Activated T-cell treated with anti-CD3 and anti-CD28 coated beads, Interleukin-2, amount 50 U/mL, for 4 hours (primary cell): ENCODE data around the gene ACAP2. TPM values are rescaled to one million over a fixed set of nuclear protein-coding genes. Genes with fewer than 3 reads are reported as not detected.

Experiments used
- ATAC-seq, 2 donors: fragments of 200-7000 bp; cut with Tn5 transposase; one replicate each; pipeline ENCODE4 v1.10.0; 2021
- DNase-seq: peaks from one replicate; pipeline ENCODE4 v3.0.0-alpha.2; 2020
- H3K27me3 Mint-ChIP-seq: one replicate; pipeline ENCODE4 v1.8.0; 2021; ENCODE audit warnings: low read depth, mixed read lengths
- H3K36me3 Mint-ChIP-seq: one replicate; pipeline ENCODE4 v1.8.0; 2022; ENCODE audit warnings: mixed read lengths; ENCODE audit not compliant: insufficient read depth
- H3K4me1 Mint-ChIP-seq: one replicate; pipeline ENCODE4 v1.8.0; 2021; ENCODE audit warnings: low read depth, mixed read lengths
- H3K4me3 Mint-ChIP-seq: one replicate; pipeline ENCODE4 v1.8.0; 2021; ENCODE audit warnings: mild to moderate bottlenecking, moderate library complexity, mixed read lengths
- H3K9me3 Mint-ChIP-seq: one replicate; pipeline ENCODE4 v1.8.0; 2021; ENCODE audit warnings: mixed read lengths
- total RNA-seq, 3 donors: library from RNA; stranded (reverse); gene quantifications; one replicate each; pipeline ENCODE4 v1.2.1, GENCODE V29; 2021

The ACAP2 gene
- total RNA-seq, 3 donors from 2014 or later = 30.0 to 34.2 (median 31.0) TPM

DNA sequence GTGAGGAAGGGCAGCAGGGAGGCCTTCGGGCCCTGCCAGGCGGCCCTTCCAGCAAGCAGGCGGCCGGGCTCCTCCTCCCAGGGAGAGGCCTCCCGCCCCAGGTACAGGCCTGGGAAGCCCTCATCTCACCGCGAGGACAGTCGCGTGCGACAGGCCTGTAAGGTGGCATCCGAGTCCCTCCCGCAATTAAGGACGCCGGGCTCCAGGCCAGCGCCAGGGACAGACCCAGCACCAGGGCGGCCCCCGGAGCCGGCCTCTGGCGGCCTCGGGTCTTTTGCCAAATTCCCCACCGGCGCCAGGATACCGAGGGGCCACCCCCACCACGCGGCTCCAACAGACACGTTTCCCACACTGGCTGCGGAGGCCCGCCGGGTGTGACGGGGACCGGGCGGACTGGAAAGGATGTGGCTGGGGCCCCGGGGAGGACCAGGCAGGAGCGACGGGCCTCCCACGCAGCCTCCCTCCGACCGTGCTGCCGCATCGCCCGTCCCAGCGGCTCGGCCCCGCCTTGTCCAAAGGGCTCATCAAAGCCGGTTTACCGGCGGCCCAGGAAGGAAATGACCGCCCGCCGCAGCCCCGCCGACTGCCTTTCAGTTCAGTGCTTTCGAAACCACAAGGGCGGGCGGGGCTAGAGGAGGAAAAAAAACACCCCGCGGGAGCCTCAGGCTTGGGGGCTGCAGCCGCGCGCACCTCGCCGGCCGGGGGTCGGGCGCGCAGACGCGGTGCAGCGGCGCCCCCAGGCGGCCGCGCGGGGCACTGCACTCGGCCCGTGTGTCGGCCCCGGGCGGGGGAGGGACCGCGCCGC is 183.1 kb downstream of the ACAP2 start:
- Mint-ChIP-seq H3K9me3 (no peaks in the 10 kb centered on the region), H3K4me1 (peaks cover 14% of the 10 kb centered on the region), H3K4me3 (peak overlapping the region; percentile 57), H3K27me3 (no peaks in the 10 kb centered on the region), H3K36me3 (no peaks in the 10 kb centered on the region)
- ATAC-seq (peak; percentile 77 to 81), DNase-seq (peak; percentile 81)

DNA sequence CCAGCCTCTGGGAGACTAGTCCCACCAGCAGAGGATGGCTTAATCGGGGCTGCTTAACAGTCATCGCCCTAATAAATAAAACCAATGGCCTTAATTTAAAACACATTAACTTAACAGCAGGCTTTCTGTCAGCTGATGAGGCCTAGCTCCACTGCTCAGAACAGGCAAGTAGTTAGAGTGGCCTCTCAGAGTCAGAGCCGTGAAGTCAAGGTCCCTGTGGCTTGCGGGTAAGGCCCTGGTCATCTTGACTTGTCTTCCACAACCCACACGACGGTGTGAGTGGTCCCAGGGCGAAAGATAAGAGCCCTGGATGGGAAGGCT is 183.7 kb downstream of the ACAP2 start:
- ATAC-seq (no peak), DNase-seq (no peak)
- peaks cover 14% of the 10 kb centered on the region for H3K4me1 Mint-ChIP-seq
- H3K27me3 Mint-ChIP-seq = no peaks in the 10 kb centered on the region
- H3K9me3 Mint-ChIP-seq = no peaks in the 10 kb centered on the region
- no peaks in the 10 kb centered on the region for H3K36me3 Mint-ChIP-seq
- H3K4me3 Mint-ChIP-seq = peak overlapping the region; percentile 54

DNA sequence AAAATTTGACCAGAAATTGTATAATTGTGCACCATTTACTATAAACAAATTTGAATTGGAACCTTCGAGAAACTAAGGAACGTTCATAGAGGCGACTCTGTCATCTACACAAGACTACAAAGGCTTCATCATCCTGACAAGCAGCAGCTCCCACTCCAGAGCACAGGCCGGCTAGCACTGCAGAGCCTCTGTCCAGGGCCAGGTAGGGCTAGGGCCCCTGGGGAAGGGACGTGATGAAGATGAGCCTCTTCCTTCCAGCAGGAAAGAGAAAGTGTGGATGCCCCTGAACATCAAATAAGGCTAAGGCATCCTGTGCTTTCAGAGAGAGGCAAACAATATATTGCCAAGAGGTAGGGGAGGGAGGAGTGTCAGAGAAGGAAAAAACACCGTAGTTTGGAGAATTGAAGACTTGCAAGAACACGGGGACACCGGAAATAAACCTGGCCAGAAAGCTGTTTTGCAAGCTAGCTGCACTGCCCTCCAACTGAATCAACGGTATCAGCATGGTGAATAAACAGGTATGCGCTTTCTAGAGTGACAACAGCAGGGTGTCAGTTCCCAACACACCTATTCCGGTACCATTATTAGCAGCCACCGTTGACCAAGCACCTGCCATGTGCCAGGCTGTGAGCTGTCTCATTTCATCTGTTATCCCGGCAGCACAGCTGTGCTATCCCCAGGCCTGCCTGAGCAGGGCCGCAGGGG is 184.2 kb downstream of the ACAP2 start:
- no peak for ATAC-seq
- no peak for DNase-seq
- Mint-ChIP-seq H3K27me3 (no peaks in the 10 kb centered on the region), H3K4me3 (peak overlapping the region; percentile 59), H3K36me3 (no peaks in the 10 kb centered on the region), H3K9me3 (no peaks in the 10 kb centered on the region), H3K4me1 (peaks cover 14% of the 10 kb centered on the region)

DNA sequence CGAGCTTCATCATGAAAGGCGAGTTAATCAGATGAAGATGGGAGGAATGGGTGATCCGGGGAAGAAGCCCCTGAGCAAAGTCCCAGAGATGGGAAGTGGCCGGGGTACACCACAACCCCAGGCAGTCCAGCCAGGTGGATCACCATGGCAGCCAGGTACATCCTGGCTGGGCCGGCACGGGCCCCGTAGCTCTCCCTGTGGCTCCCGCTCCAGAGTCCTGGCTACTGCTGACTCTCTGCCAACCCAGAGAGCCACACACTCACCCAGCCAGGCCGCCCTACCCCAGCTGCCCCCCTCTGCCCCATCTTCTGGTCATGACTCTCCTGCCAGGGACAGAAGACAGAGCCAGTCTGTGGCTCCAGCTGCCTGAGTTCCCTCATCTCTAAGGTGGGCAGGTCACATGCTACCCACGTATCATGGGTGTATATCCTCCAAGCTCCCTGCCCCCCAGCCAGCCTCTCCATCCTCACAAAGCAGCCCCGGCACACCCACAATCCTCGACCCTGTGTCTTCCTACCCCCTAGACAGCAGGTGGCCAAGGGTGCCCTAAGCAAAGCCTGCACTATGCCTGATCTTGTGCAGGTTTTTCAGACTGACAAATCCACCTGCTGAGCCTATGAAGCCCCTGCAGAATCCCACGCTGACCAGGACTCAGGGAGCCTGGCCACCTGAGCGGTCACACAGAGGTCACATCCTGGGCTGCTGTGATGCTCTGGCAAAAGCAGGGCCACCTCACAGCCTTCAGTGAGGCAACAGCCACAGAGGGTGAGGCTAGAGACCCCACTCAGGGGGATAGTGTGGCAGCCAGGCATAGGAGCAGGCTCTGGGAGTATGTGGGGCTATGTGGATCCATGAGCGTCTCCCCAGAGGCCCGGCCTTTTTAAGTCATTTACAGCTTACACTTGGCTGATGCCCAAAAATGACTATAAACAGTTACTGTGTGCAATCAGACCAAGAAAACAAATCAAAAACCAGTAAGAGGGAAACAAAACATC is 185.1 kb downstream of the ACAP2 start:
- no peaks in the 10 kb centered on the region for H3K27me3 Mint-ChIP-seq
- H3K9me3 Mint-ChIP-seq = no peaks in the 10 kb centered on the region
- no peaks in the 10 kb centered on the region for H3K36me3 Mint-ChIP-seq
- no peak for DNase-seq
- peaks cover 15% of the 10 kb centered on the region for H3K4me1 Mint-ChIP-seq
- H3K4me3 Mint-ChIP-seq = no peak overlapping the region
- ATAC-seq = no peak

DNA sequence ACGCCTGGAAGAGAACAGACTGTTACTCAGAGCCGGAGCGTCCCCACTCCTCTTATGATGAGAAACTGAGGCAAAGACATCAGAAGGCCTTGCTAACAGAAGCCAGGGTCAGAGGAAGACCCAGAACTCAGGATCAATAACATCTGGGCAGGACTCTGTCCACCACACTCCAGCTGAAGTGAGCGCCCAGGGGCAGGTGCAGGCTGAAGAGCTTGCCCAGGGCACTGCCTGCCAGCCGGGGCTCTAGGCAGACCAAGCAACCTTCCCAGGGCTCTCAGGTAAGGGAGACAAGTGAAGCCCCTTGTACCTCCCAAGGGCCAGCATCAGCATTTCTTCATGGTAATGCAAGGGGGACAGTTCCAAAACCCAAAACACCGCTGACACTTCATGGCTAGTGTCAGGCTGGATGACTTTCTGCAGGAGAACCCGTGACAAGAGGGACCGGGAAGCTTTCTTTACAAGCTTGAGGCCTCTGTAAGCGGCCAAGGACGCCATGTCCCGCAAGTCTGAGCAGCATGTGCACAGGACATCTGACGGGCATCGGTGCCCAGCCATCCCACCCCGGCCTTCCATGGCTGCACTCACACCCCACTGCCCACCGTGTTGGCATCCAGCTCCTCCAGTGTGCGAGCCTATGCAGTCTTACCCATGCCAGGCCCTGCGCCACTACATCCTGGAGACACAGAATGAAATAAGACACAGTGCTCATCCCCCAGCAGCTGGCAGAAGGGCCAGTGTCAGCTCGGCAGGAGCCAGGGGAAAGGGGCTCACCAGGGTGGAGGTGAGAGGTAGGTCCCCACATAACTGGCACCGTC is 186.0 kb downstream of the ACAP2 start:
- ATAC-seq = no peak
- H3K4me3 Mint-ChIP-seq = no peak overlapping the region
- H3K36me3 Mint-ChIP-seq = no peaks in the 10 kb centered on the region
- H3K4me1 Mint-ChIP-seq = peaks cover 21% of the 10 kb centered on the region
- no peaks in the 10 kb centered on the region for H3K27me3 Mint-ChIP-seq
- DNase-seq = no peak
- no peaks in the 10 kb centered on the region for H3K9me3 Mint-ChIP-seq

DNA sequence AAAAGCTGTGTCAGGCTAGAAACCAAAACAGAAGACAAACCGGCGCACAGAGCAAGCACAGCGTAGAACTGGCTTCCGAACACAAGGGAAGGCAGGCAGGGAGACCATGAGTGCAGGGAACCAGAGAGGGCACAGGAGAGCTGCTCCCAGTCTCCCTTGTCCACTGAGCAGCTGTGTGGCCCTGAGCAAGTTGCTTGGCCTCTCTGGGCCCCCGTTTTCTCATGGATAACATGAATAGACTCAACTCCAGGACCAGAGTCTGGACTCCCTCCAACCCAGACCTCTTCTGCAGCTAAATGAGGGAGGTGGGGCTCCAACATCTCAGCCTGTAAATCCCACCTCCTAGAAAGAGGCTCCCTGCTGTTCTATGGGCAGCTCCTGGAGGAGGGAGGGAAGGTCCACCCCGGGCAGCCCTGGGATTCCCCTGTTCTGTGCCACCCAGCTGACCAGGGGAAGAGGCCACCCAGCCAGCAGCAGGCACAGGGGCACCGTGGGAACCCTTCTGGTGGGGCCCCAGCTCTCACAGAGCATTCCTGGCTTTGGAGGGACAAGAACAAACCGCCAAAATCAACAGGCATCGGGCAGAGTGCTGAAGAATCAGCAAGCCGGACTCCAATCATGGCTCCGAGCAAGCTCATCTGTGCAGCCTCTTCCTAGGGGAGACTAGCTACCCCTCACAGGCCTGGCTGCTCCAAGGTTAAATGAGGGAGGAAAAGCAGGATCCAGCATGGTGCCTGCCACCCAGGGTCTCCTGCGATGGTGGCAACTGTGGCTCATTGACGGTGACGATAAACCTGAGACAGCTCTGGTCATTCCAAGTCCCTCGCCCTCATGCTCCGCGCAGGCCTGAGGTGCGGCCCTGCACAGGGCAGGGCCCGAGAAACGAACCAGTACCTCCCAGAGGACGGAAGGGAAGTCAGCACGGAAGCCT is 187.0 kb downstream of the ACAP2 start:
- Mint-ChIP-seq H3K4me3 (no peak overlapping the region), H3K36me3 (no peaks in the 10 kb centered on the region), H3K27me3 (no peaks in the 10 kb centered on the region), H3K9me3 (no peaks in the 10 kb centered on the region), H3K4me1 (peaks cover 24% of the 10 kb centered on the region)
- DNase-seq (no peak), ATAC-seq (no peak)

DNA sequence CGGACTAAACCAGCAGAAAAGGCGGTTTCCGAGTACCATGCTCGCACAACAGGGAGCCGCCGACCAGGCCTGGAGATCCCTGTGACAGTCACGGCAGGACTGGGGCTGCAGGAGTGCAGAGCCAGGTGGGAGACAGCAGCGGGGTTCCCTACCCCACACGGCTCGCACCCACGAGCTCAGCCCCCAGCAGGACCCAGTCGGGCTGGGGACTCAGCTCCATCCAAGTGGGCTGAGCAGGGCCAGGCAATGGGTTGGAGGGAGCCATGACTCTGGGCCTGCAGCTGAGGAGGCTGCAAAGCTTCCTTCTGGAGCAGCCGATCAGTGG is 187.7 kb downstream of the ACAP2 start:
- no peak overlapping the region for H3K4me3 Mint-ChIP-seq
- ATAC-seq = no peak
- no peak for DNase-seq
- no peaks in the 10 kb centered on the region for H3K36me3 Mint-ChIP-seq
- no peaks in the 10 kb centered on the region for H3K27me3 Mint-ChIP-seq
- peaks cover 24% of the 10 kb centered on the region for H3K4me1 Mint-ChIP-seq
- no peaks in the 10 kb centered on the region for H3K9me3 Mint-ChIP-seq

DNA sequence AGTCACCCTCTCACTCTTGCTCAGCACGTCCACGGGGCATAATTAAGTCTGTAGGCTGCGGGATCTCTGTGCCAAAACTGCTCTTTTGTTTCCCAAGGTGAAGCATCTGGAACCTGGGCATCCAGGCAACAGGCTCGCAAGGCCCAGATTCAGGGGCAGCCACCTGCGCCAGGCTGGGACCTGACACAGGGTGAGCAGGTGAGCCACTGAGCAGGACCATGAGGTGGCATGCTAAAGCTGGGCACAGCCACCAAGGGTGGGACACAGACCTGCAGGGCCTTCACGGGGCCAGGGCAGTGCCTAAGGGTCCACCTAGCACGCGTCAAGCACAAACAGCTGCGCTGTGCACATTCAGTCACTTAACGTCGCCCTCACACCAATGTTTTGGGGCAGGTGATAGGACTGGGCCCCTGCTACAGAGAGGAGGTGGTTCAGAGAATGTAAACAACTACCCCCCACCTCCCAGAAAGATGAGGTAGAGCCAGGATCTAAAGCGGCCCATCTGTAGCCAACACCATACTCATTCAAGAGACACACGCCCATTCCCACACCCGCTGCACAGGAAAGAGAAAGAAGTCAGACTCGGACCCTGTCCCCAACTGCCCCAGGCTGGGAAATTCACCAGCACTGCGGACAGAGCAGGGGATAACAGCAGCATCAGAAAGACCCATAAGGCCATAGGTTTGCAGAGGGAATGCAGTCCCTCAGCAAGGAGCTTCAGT is 188.2 kb downstream of the ACAP2 start:
- ATAC-seq (no peak), DNase-seq (no peak)
- no peak overlapping the region for H3K4me3 Mint-ChIP-seq
- no peaks in the 10 kb centered on the region for H3K27me3 Mint-ChIP-seq
- H3K9me3 Mint-ChIP-seq = no peaks in the 10 kb centered on the region
- H3K4me1 Mint-ChIP-seq = peaks cover 24% of the 10 kb centered on the region
- H3K36me3 Mint-ChIP-seq = no peaks in the 10 kb centered on the region

DNA sequence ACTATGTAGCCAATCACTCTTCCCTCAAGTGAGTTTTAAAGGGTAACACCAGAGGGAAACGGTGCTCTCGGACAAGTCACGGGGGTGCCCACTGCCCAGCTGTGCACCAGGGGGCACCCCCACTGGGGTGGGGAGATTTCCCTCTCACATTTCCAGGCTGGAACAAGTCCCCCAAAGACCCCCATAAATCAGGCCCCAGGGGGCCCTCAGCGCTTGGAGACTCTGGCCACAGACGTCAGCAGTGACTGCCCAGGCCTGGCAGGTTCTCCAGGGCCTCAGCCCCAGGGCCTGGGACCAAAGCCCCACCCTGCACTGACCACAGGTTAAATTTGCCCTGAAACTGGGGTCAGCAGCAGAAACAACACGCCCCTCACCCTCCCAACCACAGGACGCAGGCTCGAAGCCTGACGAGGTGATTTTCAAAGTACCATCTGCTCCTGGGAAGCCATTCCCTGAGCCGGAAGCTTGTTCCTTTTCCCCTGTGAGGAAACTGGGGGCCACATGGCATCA is 188.8 kb downstream of the ACAP2 start:
- Mint-ChIP-seq H3K4me3 (no peak overlapping the region), H3K36me3 (no peaks in the 10 kb centered on the region), H3K4me1 (peaks cover 23% of the 10 kb centered on the region), H3K9me3 (no peaks in the 10 kb centered on the region), H3K27me3 (no peaks in the 10 kb centered on the region)
- DNase-seq (no peak), ATAC-seq (no peak)

DNA sequence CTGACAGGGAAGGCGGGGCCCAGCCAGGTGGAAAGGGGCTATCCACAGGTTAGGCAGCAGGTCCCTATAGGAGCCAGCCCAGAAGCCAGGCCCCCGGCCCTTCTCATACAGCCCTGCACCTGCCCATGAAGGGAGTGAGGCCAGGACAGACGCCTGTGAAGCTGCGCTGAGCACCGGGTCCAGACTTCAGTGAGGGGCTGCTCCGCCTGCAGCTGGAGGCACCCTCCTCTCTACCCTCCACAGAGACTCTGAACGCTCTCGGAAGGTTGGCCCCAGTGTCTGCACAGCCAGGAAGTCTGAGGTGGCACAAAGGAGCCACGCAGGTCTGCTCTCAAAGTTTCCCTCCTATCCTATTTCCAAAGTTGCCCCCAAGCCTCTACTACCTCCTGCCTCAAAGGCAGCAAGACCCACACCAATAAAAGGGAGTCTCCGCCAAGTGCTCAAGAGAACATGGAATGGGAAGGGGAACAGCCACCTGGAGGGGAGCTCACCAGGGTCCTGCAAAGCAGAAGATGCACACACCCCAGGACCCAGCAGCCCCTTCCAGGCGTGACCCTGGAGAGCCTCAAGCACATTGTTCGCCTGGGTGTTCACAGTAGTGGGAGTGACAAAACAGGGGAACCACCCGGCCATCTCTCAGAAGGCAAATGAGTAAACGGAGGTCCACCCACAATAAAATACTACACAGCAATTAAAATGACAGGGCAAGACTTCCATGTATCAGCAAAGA is 191.3 kb downstream of the ACAP2 start:
- ATAC-seq (peak; percentile 74 to 83), DNase-seq (no peak)
- Mint-ChIP-seq H3K4me3 (no peak overlapping the region), H3K4me1 (peaks cover 17% of the 10 kb centered on the region), H3K9me3 (no peaks in the 10 kb centered on the region), H3K36me3 (peaks cover 4% of the 10 kb centered on the region), H3K27me3 (no peaks in the 10 kb centered on the region)

DNA sequence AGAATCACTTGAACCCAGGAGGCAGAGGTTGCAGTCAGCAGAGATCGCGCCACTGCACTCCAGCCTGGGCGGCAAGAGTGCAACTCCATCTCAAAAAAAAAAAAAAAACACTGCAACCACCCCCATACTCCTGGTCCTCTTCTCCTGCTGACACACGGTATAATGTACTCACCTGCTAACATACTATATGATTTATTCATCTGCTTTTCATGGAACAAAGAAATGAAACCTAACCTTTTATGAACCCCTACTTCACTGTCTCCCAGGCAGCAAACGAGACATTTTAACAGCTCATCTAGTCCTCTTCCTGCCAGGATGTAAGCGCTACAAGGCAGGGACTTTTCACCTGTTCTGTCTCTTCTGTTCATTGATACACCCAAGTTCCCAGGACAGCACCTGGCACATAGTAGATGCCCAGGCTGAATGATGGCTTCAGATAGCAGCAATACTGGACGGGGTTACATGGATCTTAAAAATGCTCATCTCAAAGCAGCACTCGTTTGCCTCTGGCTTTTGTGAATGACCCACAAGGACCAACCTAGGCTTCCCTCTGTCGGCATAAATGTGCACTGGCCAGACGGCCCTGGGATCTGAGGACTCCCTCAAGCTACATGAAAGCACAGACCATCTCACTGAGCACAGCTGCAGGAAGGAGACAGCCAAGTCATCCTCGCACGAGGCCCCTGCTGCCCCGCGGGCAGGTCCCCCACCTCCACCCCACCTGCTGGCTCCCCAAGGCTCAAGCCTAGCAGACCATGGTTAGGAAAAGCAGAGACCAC is 192.2 kb downstream of the ACAP2 start:
- Mint-ChIP-seq H3K4me3 (no peak overlapping the region), H3K27me3 (no peaks in the 10 kb centered on the region), H3K9me3 (no peaks in the 10 kb centered on the region), H3K4me1 (peaks cover 17% of the 10 kb centered on the region), H3K36me3 (peaks cover 10% of the 10 kb centered on the region)
- DNase-seq (no peak), ATAC-seq (peak in 1 of 2 donors; percentile 19)
